ENCODE measurements around the gene CCNA1.

GRCh38 chr13:36431204-36432105 is 840 bp upstream of the CCNA1 start:
- TF ChIP-seq CTCF (conservative IDR thresholded peaks at IDR 0.05; ENCODE audit: low read depth, low read length), result no peak
- no peak for TF ChIP-seq EZH2 (IDR thresholded peaks at IDR 0.05; ENCODE audit: low read length, unreplicated experiment)
- no peak for TF ChIP-seq EZH2phosphoT487 (IDR thresholded peaks at IDR 0.05; ENCODE audit: borderline replicate concordance, low read length)
